HUES48 (cell line): ENCODE results near the gene RAD21L1.

Experiments
- H3K27ac ChIP-seq: one replicate; pipeline ENCODE4 v1.7.0; 2013; ENCODE audit warnings: low read depth, low read length, inconsistent platforms
- H3K27me3 ChIP-seq: 2 replicates; pipeline ENCODE4 v1.6.1; 2013; ENCODE audit warnings: mild to moderate bottlenecking, low read length; ENCODE audit not compliant: control insufficient read depth, insufficient read depth
- H3K36me3 ChIP-seq: 2 replicates; pipeline ENCODE4 v1.6.1; 2013; ENCODE audit warnings: low read length; ENCODE audit not compliant: control insufficient read depth, insufficient read depth
- H3K4me1 ChIP-seq: 2 replicates; pipeline ENCODE4 v1.6.1; 2013; ENCODE audit warnings: mild to moderate bottlenecking, low read length; ENCODE audit not compliant: control insufficient read depth, insufficient read depth
- H3K4me3 ChIP-seq: 2 replicates; pipeline ENCODE4 v1.5.1; 2013; ENCODE audit warnings: mild to moderate bottlenecking, low read depth, low read length
- H3K9ac ChIP-seq: 2 replicates; pipeline ENCODE4 v1.6.1; 2013; ENCODE audit warnings: mild to moderate bottlenecking, low read depth, low read length, moderate library complexity
- H3K9me3 ChIP-seq: 2 replicates; pipeline ENCODE4 v1.6.1; 2013; ENCODE audit warnings: low read length; ENCODE audit not compliant: control insufficient read depth, insufficient read depth

RAD21L1 gene

GRCh38 chr20:1297486-1297885 is 71.6 kb downstream of the RAD21L1 start:
- Histone ChIP-seq H3K4me1 (peaks cover 10% of the 10 kb centered on the region), H3K27ac (no peak overlapping the region), H3K4me3 (no peak overlapping the region), H3K27me3 (no peaks in the 10 kb centered on the region), H3K9ac (no peak overlapping the region), H3K9me3 (no peaks in the 10 kb centered on the region), H3K36me3 (no peaks in the 10 kb centered on the region)

- no peaks in the 10 kb centered on the region for H3K36me3 ChIP-seq
- no peak overlapping the region for H3K4me3 ChIP-seq
- no peak overlapping the region for H3K9ac ChIP-seq
- no peaks in the 10 kb centered on the region for H3K27me3 ChIP-seq
- H3K9me3 ChIP-seq: no peaks in the 10 kb centered on the region
- peaks cover 10% of the 10 kb centered on the region for H3K4me1 ChIP-seq
- H3K27ac ChIP-seq: no peak overlapping the region
Measured at GRCh38 chr20:1298166-1298565, 72.3 kb downstream of the RAD21L1 start.

GRCh38 chr20:1298888-1299511 is 73.2 kb downstream of the RAD21L1 start:
- H3K27me3 ChIP-seq: no peaks in the 10 kb centered on the region
- no peak overlapping the region for H3K4me3 ChIP-seq
- H3K4me1 ChIP-seq: peaks cover 10% of the 10 kb centered on the region
- H3K9ac ChIP-seq: no peak overlapping the region
- H3K36me3 ChIP-seq: no peaks in the 10 kb centered on the region
- H3K9me3 ChIP-seq: no peaks in the 10 kb centered on the region
- H3K27ac ChIP-seq: no peak overlapping the region

GRCh38 chr20:1299522-1299921 is 73.7 kb downstream of the RAD21L1 start:
- Histone ChIP-seq H3K9me3 (no peaks in the 10 kb centered on the region), H3K9ac (no peak overlapping the region), H3K36me3 (no peaks in the 10 kb centered on the region), H3K4me1 (peaks cover 10% of the 10 kb centered on the region), H3K27me3 (no peaks in the 10 kb centered on the region), H3K27ac (no peak overlapping the region), H3K4me3 (no peak overlapping the region)

- Histone ChIP-seq H3K27ac (peak overlapping the region; percentile 85), H3K9ac (no peak overlapping the region)
Measured at GRCh38 chr20:1300083-1300840, 74.4 kb downstream of the RAD21L1 start.

GRCh38 chr20:1301031-1301529 is 75.2 kb downstream of the RAD21L1 start:
- Histone ChIP-seq H3K9ac (no peak overlapping the region), H3K27me3 (no peaks in the 10 kb centered on the region), H3K4me3 (no peak overlapping the region; the same call in 1 of the 2 replicates), H3K9me3 (no peaks in the 10 kb centered on the region), H3K36me3 (no peaks in the 10 kb centered on the region), H3K4me1 (peaks cover 10% of the 10 kb centered on the region), H3K27ac (peak overlapping the region; percentile 85)

More at GRCh38 chr20:1300083-1300840, 74.4 kb downstream of the RAD21L1 start:
- H3K27me3 ChIP-seq: no peaks in the 10 kb centered on the region
- H3K36me3 ChIP-seq: no peaks in the 10 kb centered on the region
- no peaks in the 10 kb centered on the region for H3K9me3 ChIP-seq
- peaks cover 10% of the 10 kb centered on the region for H3K4me1 ChIP-seq
- H3K4me3 ChIP-seq: no peak overlapping the region

GRCh38 chr20:1302685-1303541 is 77.1 kb downstream of the RAD21L1 start:
- H3K27me3 ChIP-seq: no peaks in the 10 kb centered on the region
- peaks cover 10% of the 10 kb centered on the region for H3K4me1 ChIP-seq
- H3K4me3 ChIP-seq: no peak overlapping the region
- no peak overlapping the region for H3K9ac ChIP-seq
- H3K27ac ChIP-seq: no peak overlapping the region
- H3K9me3 ChIP-seq: no peaks in the 10 kb centered on the region
- H3K36me3 ChIP-seq: no peaks in the 10 kb centered on the region

- no peak overlapping the region for H3K27ac ChIP-seq
- no peak overlapping the region for H3K9ac ChIP-seq
- H3K9me3 ChIP-seq: no peaks in the 10 kb centered on the region
- no peaks in the 10 kb centered on the region for H3K36me3 ChIP-seq
- no peak overlapping the region for H3K4me3 ChIP-seq
- peaks cover 14% of the 10 kb centered on the region for H3K4me1 ChIP-seq
- no peaks in the 10 kb centered on the region for H3K27me3 ChIP-seq
Measured at GRCh38 chr20:1304710-1305515, 79.1 kb downstream of the RAD21L1 start.
